Ascending aorta (tissue), 2 donors: Measurements from ENCODE around the gene SLC6A6. TPM values are rescaled to one million over a fixed set of nuclear protein-coding genes. Genes with fewer than 3 reads are reported as not detected.

Source experiments
- DNase-seq, 2 donors: peaks; one replicate each; pipeline ENCODE4 v3.0.0-alpha.2; 2019; ENCODE audit warnings: low spot score in 2 of 2
- H3K27ac ChIP-seq, 2 donors: fragments of 200-600 bp; sonication (generic); one replicate each; pipeline ENCODE4 v1.5.1; 2016 to 2017; ENCODE audit warnings: mild to moderate bottlenecking in 1 of 2
- H3K27me3 ChIP-seq: fragments of 200-600 bp; sonication (generic); one replicate; pipeline ENCODE4 v1.5.1; 2017
- H3K36me3 ChIP-seq, 2 donors: fragments of 200-600 bp; sonication (generic); one replicate each; pipeline ENCODE4 v1.5.1; 2016
- H3K4me1 ChIP-seq, 2 donors: fragments of 200-600 bp; sonication (generic); one replicate each; pipeline ENCODE4 v1.5.1; 2016 to 2017; ENCODE audit warnings: mild to moderate bottlenecking in 1 of 2
- H3K4me3 ChIP-seq, 2 donors: fragments of 200-600 bp; sonication (generic); one replicate each; pipeline ENCODE4 v1.5.1; 2016 to 2017; ENCODE audit warnings: mild to moderate bottlenecking in 1 of 2
- H3K9me3 ChIP-seq, 2 donors: fragments of 200-600 bp; sonication (generic); one replicate each; pipeline ENCODE4 v1.5.1; 2016
- CTCF ChIP-seq, 3 experiments: fragments of 200-600 bp in 2 of 3; fragments of 450-650 bp in 1 of 3; sonication (generic) in 2 of 3; IDR thresholded peaks; one replicate each; pipeline ENCODE4 v1.5.1; 2016 to 2019; ENCODE audit warnings: antibody characterized with exemption in 3 of 3, mild to moderate bottlenecking in 1 of 3, moderate library complexity in 1 of 3
- intact Hi-C: fragments of 100-400 bp; cut with DNase I; formaldehyde crosslinking; loops from one replicate; pipeline ENCODE4 v1.15.1; 2023
- total RNA-seq: library from RNA; depleted of rRNA; stranded (reverse); fragments of >200 nt; gene quantifications from one replicate; pipeline ENCODE4 v1.1.0, GENCODE V29; 2016

Gene SLC6A6
- total RNA-seq, 1 donor from 2014 or later = 78.1 TPM

GRCh38 chr3:14396031-14396692 is 6.2 kb upstream of the SLC6A6 start:
- DNase-seq = no peak
- Histone ChIP-seq H3K9me3 (no peaks in the 10 kb centered on the region), H3K27me3 (no peaks in the 10 kb centered on the region), H3K4me1 (no peaks in the 10 kb centered on the region), H3K4me3 (no peak overlapping the region), H3K36me3 (no peaks in the 10 kb centered on the region), H3K27ac (no peak overlapping the region)
- intact Hi-C loops = loop anchor here (10.0 kb wide), 1 partner anchor 131 kb away; no protein-coding TSS in a partner anchor
- no peak for TF ChIP-seq CTCF (IDR thresholded peaks at IDR 0.05)

GRCh38 chr3:14397046-14397445 is 5.4 kb upstream of the SLC6A6 start:
- H3K9me3 ChIP-seq = no peaks in the 10 kb centered on the region
- peaks cover 2 to 3% of the 10 kb centered on the region in 2 donors for H3K4me1 ChIP-seq
- H3K4me3 ChIP-seq = no peak overlapping the region
- H3K27me3 ChIP-seq = no peaks in the 10 kb centered on the region
- H3K36me3 ChIP-seq = no peaks in the 10 kb centered on the region
- DNase-seq = no peak
- H3K27ac ChIP-seq = no peak overlapping the region
- no peak for TF ChIP-seq CTCF (IDR thresholded peaks at IDR 0.05)
- intact Hi-C loops = loop anchor here (10.0 kb wide), 1 partner anchor 132 kb away; no protein-coding TSS in a partner anchor

DNA sequence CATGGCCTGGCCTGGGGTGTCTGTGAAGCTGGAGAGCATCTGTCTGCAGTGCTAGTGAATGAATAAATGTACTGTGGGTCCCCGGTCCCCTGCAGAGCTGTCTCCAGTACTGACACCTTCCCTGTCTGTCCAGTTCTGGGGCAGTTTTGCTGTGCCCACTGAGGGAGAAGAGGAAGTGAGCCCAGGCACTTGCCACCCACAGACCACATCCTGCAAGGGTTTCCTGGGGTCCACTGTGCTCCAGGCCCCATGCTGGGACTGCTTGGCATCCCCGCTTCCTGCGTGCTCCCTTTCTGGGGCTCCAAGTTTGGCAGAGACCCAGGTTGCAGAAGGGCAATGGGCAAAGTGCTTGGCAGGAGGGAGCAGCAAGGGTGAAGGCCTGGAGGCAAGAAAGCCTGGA is 4.9 kb upstream of the SLC6A6 start:
- H3K36me3 ChIP-seq = no peaks in the 10 kb centered on the region
- DNase-seq = no peak
- intact Hi-C loops = loop anchor here (10.0 kb wide), 1 partner anchor 133 kb away; no protein-coding TSS in a partner anchor
- no peak overlapping the region for H3K4me3 ChIP-seq
- H3K9me3 ChIP-seq = no peaks in the 10 kb centered on the region
- peaks cover 3 to 5% of the 10 kb centered on the region in 2 donors for H3K4me1 ChIP-seq
- H3K27me3 ChIP-seq = no peaks in the 10 kb centered on the region
- TF ChIP-seq CTCF (IDR thresholded peaks at IDR 0.05) = no peak
- no peak overlapping the region for H3K27ac ChIP-seq

DNA sequence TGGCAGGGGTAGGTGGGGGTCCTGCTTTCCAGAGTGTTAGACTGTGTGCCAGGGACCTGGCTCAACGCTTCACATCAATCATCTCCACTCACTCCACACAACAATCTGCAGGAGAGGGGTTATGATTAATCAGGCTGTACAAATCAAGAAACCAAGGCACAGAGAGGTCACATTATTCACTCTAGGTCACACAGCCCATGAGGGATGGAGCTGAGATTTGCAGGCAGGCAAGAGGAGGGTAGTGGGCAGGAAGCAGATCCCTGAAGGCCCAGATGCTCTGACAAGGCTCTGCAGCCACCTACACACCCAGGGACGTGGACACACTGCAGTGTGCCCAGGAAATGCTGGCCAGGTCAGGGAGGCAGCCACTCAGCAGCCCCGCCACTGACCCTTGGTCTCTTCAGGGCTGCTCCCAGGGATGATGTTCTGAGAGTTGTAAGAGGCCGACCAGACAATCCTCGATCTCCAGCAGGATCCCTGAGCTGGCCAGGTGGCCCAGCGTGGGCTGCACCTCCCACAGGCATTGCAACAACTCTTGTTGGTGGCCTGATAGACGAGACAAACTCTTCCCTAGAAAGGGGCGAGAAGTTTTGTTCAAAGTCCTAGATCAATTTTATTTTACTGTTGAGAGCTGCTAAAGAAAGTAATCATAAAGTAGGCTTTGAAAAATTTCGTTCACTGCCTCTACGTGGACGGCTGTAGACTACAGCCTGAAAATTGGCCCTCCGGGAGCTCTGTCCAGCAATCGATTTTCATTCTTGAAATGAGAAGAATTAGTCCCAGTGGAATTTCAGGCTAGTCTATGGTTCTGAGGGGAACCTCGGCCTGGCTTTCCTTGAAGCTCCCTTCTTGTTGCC is 4.2 kb upstream of the SLC6A6 start:
- no peak for DNase-seq
- H3K27me3 ChIP-seq = no peaks in the 10 kb centered on the region
- H3K4me3 ChIP-seq = no peak overlapping the region
- H3K9me3 ChIP-seq = no peaks in the 10 kb centered on the region
- H3K36me3 ChIP-seq = no peaks in the 10 kb centered on the region
- TF ChIP-seq CTCF (IDR thresholded peaks at IDR 0.05) = no peak
- peaks cover 3 to 5% of the 10 kb centered on the region in 2 donors for H3K4me1 ChIP-seq
- intact Hi-C loops = loop anchor here (10.0 kb wide), 1 partner anchor 133 kb away; no protein-coding TSS in a partner anchor
- H3K27ac ChIP-seq = no peak overlapping the region

- no peak for TF ChIP-seq CTCF (IDR thresholded peaks at IDR 0.05)
- DNase-seq = no peak
Measured at GRCh38 chr3:14398797-14399106, 3.7 kb upstream of the SLC6A6 start.

More at GRCh38 chr3:14398797-14399106, 3.7 kb upstream of the SLC6A6 start:
- Histone ChIP-seq H3K4me1 (peaks cover 7 to 11% of the 10 kb centered on the region in 2 donors), H3K27me3 (no peaks in the 10 kb centered on the region), H3K9me3 (no peaks in the 10 kb centered on the region), H3K36me3 (no peaks in the 10 kb centered on the region), H3K27ac (no peak overlapping the region), H3K4me3 (no peak overlapping the region)
- intact Hi-C loops = loop anchor here (10.0 kb wide), 1 partner anchor 134 kb away; no protein-coding TSS in a partner anchor
